Suprapubic skin (tissue), 4 donors: ENCODE data around the gene PCDHGC4.

ENCODE experiments used
- CTCF ChIP-seq, 2 donors: fragments of 200-600 bp in 1 of 2; fragments of 450-650 bp in 1 of 2; sonication (generic) in 1 of 2; IDR thresholded peaks; one replicate each; pipeline ENCODE4 v1.5.1; 2016 to 2019; ENCODE audit warnings: antibody characterized with exemption in 2 of 2, mild to moderate bottlenecking in 1 of 2, moderate library complexity in 1 of 2
- POLR2A ChIP-seq, 2 donors: fragments of 450-650 bp; IDR thresholded peaks; one replicate each; pipeline ENCODE4 v1.6.1; 2017; ENCODE audit warnings: antibody characterized with exemption in 2 of 2, mild to moderate bottlenecking in 2 of 2, moderate library complexity in 2 of 2
- POLR2AphosphoS5 ChIP-seq, 3 donors: sonication (generic); formaldehyde crosslinking; IDR thresholded peaks; one replicate each; pipeline ENCODE4 v1.6.1; 2017; ENCODE audit warnings: antibody characterized with exemption in 3 of 3

- no peak for TF ChIP-seq CTCF (IDR thresholded peaks at IDR 0.05)
- no peak for TF ChIP-seq POLR2A (IDR thresholded peaks at IDR 0.05)
- no peak for TF ChIP-seq POLR2AphosphoS5 (IDR thresholded peaks at IDR 0.05)
Measured at GRCh38 chr5:141503681-141504080, 18.9 kb downstream of the PCDHGC4 start.
